Measurements from ENCODE around the gene SELENOO. TPM values are rescaled to one million over a fixed set of nuclear protein-coding genes. Genes with fewer than 3 reads are reported as not detected.
A peak's percentile ranks its signal among the peaks of the same experiment; 100 is the strongest.

The SELENOO gene
- total RNA-seq, 1 experiment from 2014 or later = 21.9 TPM

- Mint-ChIP-seq H3K4me3 (ENCODE audit: unreplicated experiment) (no peak overlapping the region), H3K9me3 (ENCODE audit: unreplicated experiment) (no peaks in the 10 kb centered on the region), H3K36me3 (ENCODE audit: insufficient read depth, unreplicated experiment) (no peaks in the 10 kb centered on the region), H3K27me3 (ENCODE audit: insufficient read depth, unreplicated experiment) (no peaks in the 10 kb centered on the region), H3K4me1 (ENCODE audit: insufficient read depth, unreplicated experiment) (no peaks in the 10 kb centered on the region), H3K27ac (ENCODE audit: low read depth, unreplicated experiment) (no peak overlapping the region)
- intact Hi-C loops (cut with micrococcal nuclease) = no loop called here
- POLR2A ChIA-PET = no interaction called here
- DNase-seq (ENCODE audit: unreplicated experiment) = no peak
- CTCF ChIA-PET = interaction anchor here (0.6 kb wide), 1 partner anchor 35 kb away, joined by 3 read pairs; no protein-coding TSS in a partner anchor
- no TSS peak for BruUV-seq (replicated peaks)
- TF ChIP-seq CTCF (IDR thresholded peaks at IDR 0.05; ENCODE audit: unreplicated experiment) = no peak
Observed at GRCh38 chr22:50183141-50183971, 17.5 kb upstream of the SELENOO start.

- BruUV-seq (replicated peaks) = no TSS peak
- Mint-ChIP-seq H3K9me3 (ENCODE audit: unreplicated experiment) (no peaks in the 10 kb centered on the region), H3K27ac (ENCODE audit: low read depth, unreplicated experiment) (peak overlapping the region; percentile 70), H3K36me3 (ENCODE audit: insufficient read depth, unreplicated experiment) (no peaks in the 10 kb centered on the region), H3K4me3 (ENCODE audit: unreplicated experiment) (peak overlapping the region; percentile 64), H3K27me3 (ENCODE audit: insufficient read depth, unreplicated experiment) (no peaks in the 10 kb centered on the region), H3K4me1 (ENCODE audit: insufficient read depth, unreplicated experiment) (no peaks in the 10 kb centered on the region)
- CTCF ChIA-PET = interaction anchor here (0.6 kb wide), 2 partner anchors 10 to 36 kb away, joined by 3 read pairs; no protein-coding TSS in a partner anchor
- POLR2A ChIA-PET = no interaction called here
- TF ChIP-seq CTCF (IDR thresholded peaks at IDR 0.05; ENCODE audit: unreplicated experiment) = no peak
- intact Hi-C loops (cut with micrococcal nuclease) = no loop called here
- DNase-seq (ENCODE audit: unreplicated experiment) = peak; percentile 62
Observed at GRCh38 chr22:50184004-50184901, 16.6 kb upstream of the SELENOO start.

- no peak for DNase-seq (ENCODE audit: unreplicated experiment)
- CTCF ChIA-PET = interaction anchor here (0.6 kb wide), 1 partner anchor 9 kb away, joined by 3 read pairs; no protein-coding TSS in a partner anchor
- Mint-ChIP-seq H3K9me3 (ENCODE audit: unreplicated experiment) (no peaks in the 10 kb centered on the region), H3K4me1 (ENCODE audit: insufficient read depth, unreplicated experiment) (no peaks in the 10 kb centered on the region), H3K4me3 (ENCODE audit: unreplicated experiment) (peak overlapping the region; percentile 64), H3K36me3 (ENCODE audit: insufficient read depth, unreplicated experiment) (peaks cover 4% of the 10 kb centered on the region), H3K27ac (ENCODE audit: low read depth, unreplicated experiment) (peak overlapping the region; percentile 70), H3K27me3 (ENCODE audit: insufficient read depth, unreplicated experiment) (no peaks in the 10 kb centered on the region)
- TF ChIP-seq CTCF (IDR thresholded peaks at IDR 0.05; ENCODE audit: unreplicated experiment) = no peak
- POLR2A ChIA-PET = no interaction called here
- no TSS peak for BruUV-seq (replicated peaks)
- intact Hi-C loops (cut with micrococcal nuclease) = no loop called here
Observed at GRCh38 chr22:50184902-50185374, 15.9 kb upstream of the SELENOO start.
